Right renal cortex interstitium (tissue), 3 donors: ENCODE results near the gene VSIG10L2. TPM values are rescaled to one million over a fixed set of nuclear protein-coding genes. Genes with fewer than 3 reads are reported as not detected.
A peak's percentile ranks its signal among the peaks of the same experiment; 100 is the strongest.
"Not testable (repeated sequence)": the region's sequence is repeated elsewhere in the genome, so short reads cannot be mapped to it uniquely, and the experiment has no call there.

Experiments used
- DNase-seq, 3 donors: peaks; one replicate each; pipeline ENCODE4 v3.0.0-alpha.2; 2013; ENCODE audit warnings: low read depth in 3 of 3, low spot score in 2 of 3
- polyA plus RNA-seq, 3 donors: library from polyadenylated mRNA; unstranded; fragments of 120-200 nt; gene quantifications; one replicate each; pipeline ENCODE4 v1.2.1, GENCODE V29; 2013; ENCODE audit not compliant: insufficient read length in 3 of 3

Gene VSIG10L2
- not detected for polyA plus RNA-seq

DNA sequence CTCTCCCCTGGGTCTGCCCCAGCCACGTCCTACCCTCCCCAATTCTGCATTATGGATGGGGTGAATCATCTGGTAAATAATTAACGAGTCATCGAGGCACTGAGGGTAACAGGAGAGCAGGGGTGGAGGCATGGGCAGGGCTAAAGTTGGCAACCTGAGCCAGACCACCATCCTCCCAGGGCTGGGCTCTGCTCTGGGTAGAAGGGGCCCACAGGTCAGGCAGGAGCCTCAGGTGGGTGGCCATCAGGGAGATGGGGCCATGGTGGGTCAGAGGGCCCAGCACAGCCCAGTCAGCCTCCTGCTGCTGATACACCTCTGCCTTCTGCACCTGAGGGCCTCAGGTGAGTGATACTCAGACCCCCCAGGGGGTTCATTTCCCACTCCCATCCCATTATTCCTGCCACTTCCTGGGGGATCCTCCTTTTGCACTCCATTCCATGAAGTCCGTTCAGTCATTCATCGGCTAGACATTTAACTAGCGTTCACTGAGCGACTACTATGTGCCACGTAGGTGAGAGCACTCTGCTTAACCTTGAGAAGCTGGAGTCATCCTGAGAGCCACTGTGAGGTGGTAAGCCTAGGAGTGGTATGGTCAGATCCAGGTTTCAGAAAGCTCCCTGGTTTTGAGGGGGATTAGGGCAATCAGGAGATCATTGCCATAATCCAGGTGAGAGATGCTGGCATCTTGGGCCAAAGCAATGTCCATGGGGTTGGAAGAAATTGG, at the start of gene VSIG10L2:
TSS of gene VSIG10L2 (plus strand) at position 248 of the 724 bp plus-strand sequence. CDS start at position 260, 12 bp downstream.
- no peak for DNase-seq

GRCh38 chr11:125901872-125902271, 44.0 kb upstream of the VSIG10L2 start:
- no peak for DNase-seq

GRCh38 chr11:125902277-125902926, 43.4 kb upstream of the VSIG10L2 start:
- no peak for DNase-seq

- DNase-seq, result peak; percentile 64 to 78 (median 67)
Observed at GRCh38 chr11:125902927-125903710, 42.7 kb upstream of the VSIG10L2 start, which contains the start of gene PUS3. Gene PUS3 (minus strand): TSS chr11:125903206. CDS start chr11:125896284, 6,922 bp downstream.

DNA sequence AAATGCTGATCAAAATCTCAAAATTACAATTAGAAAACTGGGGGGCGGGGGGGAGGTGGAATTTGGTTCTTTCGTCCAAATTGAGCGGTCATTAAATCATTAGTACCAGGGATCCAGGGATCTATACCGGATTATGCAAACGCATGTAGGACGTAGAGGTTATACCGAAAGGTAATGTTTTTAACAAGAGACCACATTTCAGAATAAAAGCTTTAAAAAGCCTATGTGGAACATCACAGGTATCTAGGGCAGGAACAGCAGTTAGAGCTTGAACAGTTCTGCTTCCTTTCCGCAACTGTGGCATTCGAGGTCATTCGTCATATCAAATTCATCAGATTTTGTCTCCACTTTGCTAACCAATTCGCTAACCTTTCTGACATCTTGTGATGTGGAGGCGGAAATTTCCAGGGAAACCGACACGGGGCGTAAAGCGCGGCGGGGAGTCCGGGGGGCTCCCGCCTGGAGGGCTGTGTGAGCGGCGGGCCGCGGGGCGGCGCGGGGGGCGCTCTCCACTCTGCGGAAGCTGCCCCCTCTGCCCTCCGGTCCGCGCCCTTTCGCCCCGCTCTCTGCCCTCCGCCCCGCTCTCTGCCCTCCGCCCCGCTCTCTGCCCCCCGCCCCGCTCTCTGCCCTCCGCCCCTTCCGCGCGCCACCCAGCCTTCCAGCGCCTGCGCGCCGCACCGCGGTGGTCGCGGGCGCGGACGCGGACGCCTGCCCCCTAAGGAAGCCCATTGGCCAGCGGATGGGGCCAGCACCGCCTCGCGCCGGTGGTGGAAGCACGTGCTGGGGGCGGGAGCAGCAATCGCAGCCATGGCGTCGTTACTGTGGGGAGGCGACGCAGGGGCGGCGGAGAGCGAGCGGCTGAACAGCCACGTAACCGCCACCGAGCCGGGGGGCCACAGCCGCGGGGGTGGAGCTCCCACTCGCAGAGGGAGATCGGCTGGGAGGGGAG, 41.9 kb upstream of the VSIG10L2 start, which contains the start of gene DDX25:
TSS of gene DDX25 (plus strand) at position 798 of the 949 bp plus-strand sequence. CDS start at position 808, 10 bp downstream.
- DNase-seq, result peak in 1 of 3 donors; percentile 10

GRCh38 chr11:125904678-125905077, 41.2 kb upstream of the VSIG10L2 start:
- no peak for DNase-seq

- no peak for DNase-seq
Observed at GRCh38 chr11:125910226-125910849, 35.5 kb upstream of the VSIG10L2 start.

GRCh38 chr11:125914601-125915000, 31.2 kb upstream of the VSIG10L2 start:
- not testable (repeated sequence) for DNase-seq

GRCh38 chr11:125916683-125917347, 29.0 kb upstream of the VSIG10L2 start:
- DNase-seq, result no peak

DNA sequence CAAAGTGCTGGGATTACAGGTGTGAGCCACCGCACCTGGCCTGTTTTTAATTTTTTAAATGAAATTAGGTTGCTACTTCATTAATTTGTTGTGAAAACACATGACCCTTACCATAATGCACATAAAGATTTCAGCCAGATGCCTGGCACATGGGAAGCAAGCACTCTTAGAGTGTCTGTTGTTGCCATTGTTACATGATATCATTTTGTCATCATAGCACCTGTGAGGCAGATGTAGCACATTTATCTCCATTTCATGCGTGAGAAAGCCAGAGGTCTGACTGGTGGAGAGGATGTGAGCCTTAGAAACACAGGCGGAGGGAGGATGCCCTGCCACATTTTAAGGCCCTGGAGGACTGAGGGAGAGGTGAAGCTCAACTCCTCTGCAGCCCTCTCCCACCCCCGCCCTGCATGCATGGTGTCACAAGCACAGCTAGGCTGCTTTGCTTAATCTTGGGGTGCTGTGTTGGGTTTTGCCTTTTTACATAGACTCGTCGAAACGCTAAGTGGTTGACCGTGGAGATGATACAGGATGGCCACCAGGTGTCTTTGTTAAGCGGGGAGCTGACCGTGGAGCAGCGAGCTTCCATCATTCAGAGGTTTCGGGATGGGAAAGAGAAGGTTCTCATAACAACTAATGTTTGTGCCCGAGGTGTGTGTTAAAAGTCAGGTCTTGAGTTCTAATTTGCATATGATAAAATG, 27.6 kb upstream of the VSIG10L2 start:
- DNase-seq, result no peak

DNA sequence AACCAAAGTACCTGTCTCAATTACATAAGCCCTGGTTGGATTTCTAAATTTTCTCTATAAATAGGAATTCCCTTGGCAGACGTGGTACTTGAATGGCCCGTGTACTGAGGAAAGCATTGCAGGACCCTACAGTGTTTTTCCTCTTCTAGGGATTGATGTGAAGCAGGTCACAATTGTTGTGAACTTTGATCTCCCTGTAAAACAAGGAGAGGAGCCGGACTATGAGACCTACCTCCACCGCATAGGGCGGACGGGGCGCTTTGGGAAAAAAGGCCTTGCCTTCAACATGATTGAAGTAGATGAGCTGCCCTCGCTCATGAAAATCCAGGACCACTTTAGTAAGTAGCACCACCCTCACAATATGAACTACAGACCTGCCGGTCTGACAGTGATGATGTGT, 24.8 kb upstream of the VSIG10L2 start:
- no peak for DNase-seq

- no peak for DNase-seq
Observed at GRCh38 chr11:125922156-125922555, 23.7 kb upstream of the VSIG10L2 start.

DNA sequence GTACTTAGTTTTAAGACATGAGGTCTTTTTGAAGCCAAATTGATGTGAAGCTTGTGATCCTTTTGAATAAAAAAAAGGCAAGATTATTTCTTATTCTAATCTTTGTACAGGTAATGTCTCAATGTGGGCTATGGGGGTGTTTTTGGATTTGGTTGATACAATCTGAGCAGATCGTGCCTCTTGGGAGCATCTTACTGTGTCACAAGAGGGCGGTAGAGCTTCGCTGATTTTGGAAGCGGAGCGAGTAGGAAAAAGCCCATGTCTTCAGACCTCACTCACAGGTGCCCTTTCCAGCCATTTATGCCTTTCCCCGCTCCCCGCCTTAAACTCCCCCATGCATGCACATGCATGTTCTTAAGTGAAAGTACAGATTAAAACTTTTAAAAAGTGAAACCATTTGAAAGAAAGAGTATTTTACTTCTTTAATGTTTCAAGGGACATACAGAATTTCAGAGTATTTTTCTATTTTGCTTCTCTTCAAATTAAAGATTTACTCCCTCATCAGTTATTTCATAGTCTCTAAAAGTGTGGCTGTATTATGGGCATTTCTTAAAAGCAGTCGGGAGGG, 22.7 kb upstream of the VSIG10L2 start:
- peak; percentile 47 to 70 (median 70) for DNase-seq

- no peak for DNase-seq
Observed at GRCh38 chr11:125923633-125924032, 22.2 kb upstream of the VSIG10L2 start.

- DNase-seq, result no peak
Observed at GRCh38 chr11:125924384-125925007, 21.3 kb upstream of the VSIG10L2 start.

DNA sequence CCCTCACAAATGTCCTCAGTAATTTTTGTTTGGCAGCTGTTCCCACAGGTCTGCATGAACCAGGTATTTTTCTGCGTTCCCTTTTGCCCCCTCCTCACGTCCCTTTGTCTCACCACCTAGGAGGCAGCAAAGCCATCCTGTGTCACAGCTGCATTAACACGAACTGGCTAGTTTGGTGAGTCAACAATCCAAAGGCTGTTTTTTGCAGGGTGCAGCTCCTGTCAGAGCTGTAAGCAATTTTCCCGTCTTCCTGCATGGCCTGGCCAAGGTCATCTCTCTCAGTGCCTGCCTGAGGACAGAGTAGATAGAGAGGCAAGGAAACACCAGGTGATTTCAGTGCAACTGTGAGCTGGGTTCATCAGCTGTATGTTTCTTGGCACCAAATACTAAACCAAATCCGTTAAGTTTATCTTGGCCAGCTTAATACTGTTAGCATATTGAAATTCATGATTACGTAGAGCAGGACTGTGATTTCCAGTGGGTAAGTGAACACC, 20.6 kb upstream of the VSIG10L2 start:
- no peak for DNase-seq

DNA sequence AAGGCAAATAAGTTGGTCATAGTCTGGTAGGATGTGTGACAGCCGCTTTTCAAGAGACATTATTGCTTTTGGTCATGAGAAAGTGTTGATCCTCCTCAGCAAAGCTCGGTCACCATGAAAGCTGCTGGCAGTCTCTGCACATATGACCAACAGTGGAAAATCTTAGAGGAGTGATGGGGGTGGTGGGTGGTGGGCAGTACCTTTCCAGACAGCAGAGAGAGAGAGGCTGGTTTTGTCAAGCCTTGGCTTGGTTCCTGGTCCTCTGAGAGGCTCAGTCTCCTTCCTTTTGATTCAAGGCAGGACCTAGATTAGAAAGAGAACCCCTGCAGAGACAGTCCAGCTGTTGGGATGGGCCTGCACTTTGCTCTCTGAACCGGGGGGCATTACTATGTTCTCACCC, 20.0 kb upstream of the VSIG10L2 start:
- no peak for DNase-seq
